Suprapubic skin (tissue), 4 donors: Measurements from ENCODE around the gene HSPE1. TPM values are rescaled to one million over a fixed set of nuclear protein-coding genes. Genes with fewer than 3 reads are reported as not detected.
"Not testable (repeated sequence)": the region's sequence is repeated elsewhere in the genome, so short reads cannot be mapped to it uniquely, and the experiment has no call there.

Experiments used
- DNase-seq, 2 donors: peaks; one replicate each; pipeline ENCODE4 v3.0.0-alpha.2; 2019; ENCODE audit warnings: low spot score in 2 of 2
- H3K27ac ChIP-seq: fragments of 200-600 bp; sonication (generic); one replicate; pipeline ENCODE4 v1.5.1; 2019
- H3K27me3 ChIP-seq: fragments of 200-600 bp; sonication (generic); one replicate; pipeline ENCODE4 v1.5.1; 2019
- H3K36me3 ChIP-seq: fragments of 200-600 bp; sonication (generic); one replicate; pipeline ENCODE4 v1.5.1; 2019
- H3K4me1 ChIP-seq: fragments of 200-600 bp; sonication (generic); one replicate; pipeline ENCODE4 v1.5.1; 2019
- H3K4me3 ChIP-seq: fragments of 200-600 bp; sonication (generic); one replicate; pipeline ENCODE4 v1.5.1; 2019; ENCODE audit warnings: mild to moderate bottlenecking
- H3K9me3 ChIP-seq: fragments of 200-600 bp; sonication (generic); one replicate; pipeline ENCODE4 v1.5.1; 2019
- EP300 ChIP-seq: sonication (generic); formaldehyde crosslinking; IDR thresholded peaks from one replicate; pipeline ENCODE4 v1.6.1; 2017; ENCODE audit warnings: antibody characterized with exemption
- POLR2A ChIP-seq, 2 donors: fragments of 450-650 bp; IDR thresholded peaks; one replicate each; pipeline ENCODE4 v1.6.1; 2017; ENCODE audit warnings: antibody characterized with exemption in 2 of 2, mild to moderate bottlenecking in 2 of 2, moderate library complexity in 2 of 2
- POLR2AphosphoS5 ChIP-seq, 3 donors: sonication (generic); formaldehyde crosslinking; IDR thresholded peaks; one replicate each; pipeline ENCODE4 v1.6.1; 2017; ENCODE audit warnings: antibody characterized with exemption in 3 of 3
- WGBS: methylation state at CpG from one replicate; pipeline ENCODE4 v1.1.5; 2018; 5-methylcytosine and 5-hydroxymethylcytosine counted together
- total RNA-seq, 4 donors: library from RNA; depleted of rRNA; stranded (reverse); fragments of >200 nt; gene quantifications; one replicate each; pipeline ENCODE4 v1.1.0, GENCODE V29; 2016
- TF ChIP-seq, protein P1 (sequence below), 2 donors: fragments of 200-600 bp in 1 of 2; fragments of 450-650 bp in 1 of 2; sonication (generic) in 1 of 2; IDR thresholded peaks; one replicate each; pipeline ENCODE4 v1.5.1; 2016 to 2019; ENCODE audit warnings: antibody characterized with exemption in 2 of 2, mild to moderate bottlenecking in 1 of 2, moderate library complexity in 1 of 2

Gene HSPE1
- total RNA-seq, 4 donors from 2014 or later, result 50.0 to 86.8 (median 75.9) TPM

DNA sequence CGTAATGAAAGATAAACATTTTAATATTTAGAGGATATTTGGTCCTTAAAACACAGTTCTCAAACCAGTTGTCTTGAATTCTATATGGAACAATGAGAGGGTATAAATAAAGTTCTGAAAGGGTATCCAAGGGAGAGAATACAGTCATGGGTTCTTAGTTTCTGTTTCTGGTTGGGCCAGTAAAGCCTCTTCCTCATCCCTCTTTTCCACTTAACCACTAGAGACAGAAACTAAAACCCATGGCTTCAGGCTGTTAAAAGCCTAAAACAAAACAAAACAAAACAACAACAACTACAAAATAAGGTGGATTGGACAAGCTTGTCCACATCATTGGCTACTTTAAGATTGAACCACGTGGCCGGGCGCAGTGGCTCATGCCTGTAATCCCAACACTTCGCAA lies 28.0 kb upstream of the HSPE1 start:
- no peak overlapping the region for H3K27ac ChIP-seq
- no peak for DNase-seq
- H3K4me1 ChIP-seq, result no peaks in the 10 kb centered on the region
- no peak for TF ChIP-seq POLR2AphosphoS5 (IDR thresholded peaks at IDR 0.05)
- no peak for TF ChIP-seq POLR2A (IDR thresholded peaks at IDR 0.05)
- WGBS, result 98% methylated on average over 5 of the region's 5 CpGs
- H3K4me3 ChIP-seq, result no peak overlapping the region
- no peaks in the 10 kb centered on the region for H3K9me3 ChIP-seq
- H3K27me3 ChIP-seq, result no peaks in the 10 kb centered on the region
- H3K36me3 ChIP-seq, result peaks cover 85% of the 10 kb centered on the region

DNA sequence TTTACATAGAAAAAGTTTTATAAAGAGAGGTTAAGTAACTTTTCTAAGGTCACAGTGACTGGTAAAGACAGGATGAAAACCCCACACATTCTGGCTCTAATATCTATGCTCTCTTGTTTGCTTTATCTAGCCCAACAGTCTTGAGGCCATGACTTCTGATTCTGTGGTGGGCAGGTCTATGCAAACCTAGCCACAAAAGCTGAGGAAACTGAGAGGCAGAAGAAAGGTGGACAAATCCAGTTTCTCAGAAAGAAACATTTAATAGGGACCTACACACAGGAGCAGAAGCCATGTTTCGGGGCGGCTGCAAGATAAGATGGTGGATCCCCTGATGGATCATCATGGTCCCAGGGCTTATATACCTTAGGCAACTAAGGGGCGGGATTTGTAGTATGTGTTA lies 22.4 kb upstream of the HSPE1 start:
- H3K27me3 ChIP-seq, result no peaks in the 10 kb centered on the region
- peaks cover 75% of the 10 kb centered on the region for H3K36me3 ChIP-seq
- no peak overlapping the region for H3K27ac ChIP-seq
- WGBS, result 97% methylated on average over 3 of the region's 3 CpGs
- no peaks in the 10 kb centered on the region for H3K4me1 ChIP-seq
- H3K9me3 ChIP-seq, result peaks cover 6% of the 10 kb centered on the region
- no peak for DNase-seq
- TF ChIP-seq EP300, result no peak
- TF ChIP-seq, protein P1, sequence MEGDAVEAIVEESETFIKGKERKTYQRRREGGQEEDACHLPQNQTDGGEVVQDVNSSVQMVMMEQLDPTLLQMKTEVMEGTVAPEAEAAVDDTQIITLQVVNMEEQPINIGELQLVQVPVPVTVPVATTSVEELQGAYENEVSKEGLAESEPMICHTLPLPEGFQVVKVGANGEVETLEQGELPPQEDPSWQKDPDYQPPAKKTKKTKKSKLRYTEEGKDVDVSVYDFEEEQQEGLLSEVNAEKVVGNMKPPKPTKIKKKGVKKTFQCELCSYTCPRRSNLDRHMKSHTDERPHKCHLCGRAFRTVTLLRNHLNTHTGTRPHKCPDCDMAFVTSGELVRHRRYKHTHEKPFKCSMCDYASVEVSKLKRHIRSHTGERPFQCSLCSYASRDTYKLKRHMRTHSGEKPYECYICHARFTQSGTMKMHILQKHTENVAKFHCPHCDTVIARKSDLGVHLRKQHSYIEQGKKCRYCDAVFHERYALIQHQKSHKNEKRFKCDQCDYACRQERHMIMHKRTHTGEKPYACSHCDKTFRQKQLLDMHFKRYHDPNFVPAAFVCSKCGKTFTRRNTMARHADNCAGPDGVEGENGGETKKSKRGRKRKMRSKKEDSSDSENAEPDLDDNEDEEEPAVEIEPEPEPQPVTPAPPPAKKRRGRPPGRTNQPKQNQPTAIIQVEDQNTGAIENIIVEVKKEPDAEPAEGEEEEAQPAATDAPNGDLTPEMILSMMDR (IDR thresholded peaks at IDR 0.05), result no peak
- TF ChIP-seq POLR2A (IDR thresholded peaks at IDR 0.05), result no peak
- TF ChIP-seq POLR2AphosphoS5 (IDR thresholded peaks at IDR 0.05), result no peak
- H3K4me3 ChIP-seq, result no peak overlapping the region

DNA sequence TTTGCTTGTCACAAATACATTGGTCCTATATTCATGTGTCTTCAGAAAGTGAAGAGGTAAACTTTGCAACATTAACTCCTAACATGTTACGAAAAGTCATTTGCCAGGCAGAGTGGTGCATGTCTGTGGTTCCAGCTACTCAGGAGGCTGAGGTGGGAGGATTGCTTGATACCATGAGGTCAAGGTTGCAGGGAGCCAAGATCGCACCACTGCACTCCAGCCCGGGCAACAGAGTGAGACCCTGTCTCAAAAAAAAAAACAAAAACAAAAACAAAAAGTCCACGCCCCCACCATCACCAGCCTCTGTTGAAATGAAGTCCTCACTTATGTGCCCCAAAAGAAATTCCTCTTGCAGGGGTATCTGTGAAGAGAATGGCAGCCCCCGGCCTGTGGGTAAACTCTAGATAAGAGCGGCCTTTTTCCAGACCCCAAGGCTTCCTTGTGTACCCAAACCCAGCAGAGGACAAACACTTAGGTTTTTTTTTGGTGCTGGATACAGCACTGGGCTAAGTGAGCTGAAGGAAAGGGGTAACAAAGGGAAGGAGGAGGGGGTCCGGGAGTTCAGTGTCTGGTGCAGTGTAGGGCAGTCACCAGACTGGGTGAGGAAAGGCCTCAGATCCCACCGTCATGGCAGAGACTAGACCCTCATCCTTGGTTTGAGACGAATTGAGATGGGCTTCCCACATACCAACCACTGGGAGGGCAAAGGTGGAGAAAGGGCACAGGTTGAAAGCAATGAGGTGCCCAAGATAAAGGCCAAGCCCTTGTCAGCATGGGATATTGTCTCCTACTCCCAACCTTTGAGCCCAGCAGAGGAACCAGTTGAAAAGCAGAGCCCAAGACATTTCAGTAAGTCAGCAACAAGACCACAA lies 19.8 kb upstream of the HSPE1 start:
- Histone ChIP-seq H3K36me3 (peaks cover 64% of the 10 kb centered on the region), H3K4me1 (no peaks in the 10 kb centered on the region), H3K9me3 (peaks cover 17% of the 10 kb centered on the region), H3K27me3 (no peaks in the 10 kb centered on the region), H3K27ac (no peak overlapping the region), H3K4me3 (no peak overlapping the region)
- no peak for DNase-seq
- TF ChIP-seq POLR2A (IDR thresholded peaks at IDR 0.05) (no peak), POLR2AphosphoS5 (IDR thresholded peaks at IDR 0.05) (no peak), EP300 (no peak)
- TF ChIP-seq, protein P1 (IDR thresholded peaks at IDR 0.05), result no peak
- 92% methylated on average over 9 of the region's 9 CpGs for WGBS

DNA sequence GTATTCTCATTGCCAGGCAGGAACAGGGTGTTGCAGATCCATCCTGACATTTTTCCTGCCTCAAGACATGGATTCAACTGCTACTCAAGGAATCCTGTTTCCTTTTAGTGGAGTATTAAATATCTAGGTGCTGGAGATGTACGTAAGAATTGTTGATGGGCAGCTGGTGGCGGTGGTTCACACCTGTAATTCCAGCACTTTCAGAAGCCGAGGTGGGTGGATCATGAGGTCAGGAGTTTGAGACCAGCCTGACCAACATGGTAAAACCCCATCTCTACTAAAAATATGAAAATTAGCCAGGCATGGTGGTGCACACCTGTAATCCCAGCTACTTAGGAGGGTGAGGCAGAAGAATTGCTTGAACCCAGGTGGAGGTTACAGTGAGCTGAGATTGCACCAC lies 15.9 kb upstream of the HSPE1 start:
- not testable (repeated sequence) for H3K27ac ChIP-seq, DNase-seq, H3K4me3 ChIP-seq, H3K4me1 ChIP-seq, H3K27me3 ChIP-seq
- peaks cover 17% of the 10 kb centered on the region for H3K9me3 ChIP-seq
- WGBS, result 93% methylated on average over 3 of the region's 3 CpGs
- H3K36me3 ChIP-seq, result peaks cover 65% of the 10 kb centered on the region

DNA sequence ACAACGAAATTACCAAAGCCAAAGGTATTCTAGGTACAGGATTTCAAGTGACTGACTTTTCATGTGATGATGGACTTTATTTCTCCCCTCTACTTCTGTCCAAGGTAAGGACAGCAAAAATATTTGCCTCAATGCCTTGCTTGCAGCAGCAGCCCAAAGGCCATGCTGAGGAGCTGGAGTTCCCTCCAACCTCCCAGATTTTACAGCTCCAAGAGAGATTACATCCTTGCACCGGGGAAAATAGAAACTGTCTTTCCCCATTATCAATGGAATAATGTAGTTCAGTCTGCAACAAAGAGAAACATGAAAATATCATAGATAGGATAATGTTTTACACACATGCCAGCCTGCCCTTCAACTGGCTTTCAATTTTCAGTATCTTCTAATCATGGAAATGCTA lies 14.0 kb upstream of the HSPE1 start:
- H3K4me3 ChIP-seq, result no peak overlapping the region
- peaks cover 17% of the 10 kb centered on the region for H3K9me3 ChIP-seq
- no peaks in the 10 kb centered on the region for H3K27me3 ChIP-seq
- no peak overlapping the region for H3K27ac ChIP-seq
- H3K4me1 ChIP-seq, result no peaks in the 10 kb centered on the region
- TF ChIP-seq POLR2AphosphoS5 (IDR thresholded peaks at IDR 0.05) (no peak), POLR2A (IDR thresholded peaks at IDR 0.05) (no peak), EP300 (no peak)
- TF ChIP-seq, protein P1 (IDR thresholded peaks at IDR 0.05), result no peak
- DNase-seq, result no peak
- WGBS, result 90% methylated on average over 2 of the region's 2 CpGs
- peaks cover 72% of the 10 kb centered on the region for H3K36me3 ChIP-seq

DNA sequence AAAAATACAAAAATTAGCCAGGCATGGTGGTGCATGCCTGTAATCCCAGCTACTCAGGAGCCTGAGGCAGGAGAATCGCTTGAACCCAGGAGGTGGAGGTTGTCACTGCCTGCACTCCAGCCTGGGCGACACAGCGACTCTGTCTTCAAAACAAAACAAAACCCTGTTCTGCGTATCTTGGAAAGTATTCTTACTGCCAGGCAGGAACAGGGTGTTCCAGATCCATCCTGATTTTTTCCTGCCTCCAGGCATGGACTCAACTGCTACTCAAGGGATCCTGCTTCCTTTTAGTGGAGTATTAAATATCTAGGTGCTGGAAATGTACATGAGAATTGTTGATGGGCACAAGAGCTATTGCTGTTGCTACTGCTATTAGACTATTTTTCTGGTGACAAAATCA lies 12.8 kb upstream of the HSPE1 start:
- peaks cover 82% of the 10 kb centered on the region for H3K36me3 ChIP-seq
- no peak overlapping the region for H3K27ac ChIP-seq
- TF ChIP-seq POLR2A (IDR thresholded peaks at IDR 0.05) (no peak), EP300 (no peak), POLR2AphosphoS5 (IDR thresholded peaks at IDR 0.05) (no peak)
- TF ChIP-seq, protein P1 (IDR thresholded peaks at IDR 0.05), result no peak
- no peak for DNase-seq
- peaks cover 15% of the 10 kb centered on the region for H3K9me3 ChIP-seq
- no peaks in the 10 kb centered on the region for H3K27me3 ChIP-seq
- no peaks in the 10 kb centered on the region for H3K4me1 ChIP-seq
- no peak overlapping the region for H3K4me3 ChIP-seq
- WGBS, result 71% methylated on average over 4 of the region's 4 CpGs
